K562 (cell line): Measurements from ENCODE around the gene GRK1. TPM values are rescaled to one million over a fixed set of nuclear protein-coding genes. Genes with fewer than 3 reads are reported as not detected.
A peak's percentile ranks its signal among the peaks of the same experiment; 100 is the strongest.

ENCODE experiments used
- ATAC-seq: fragments of 200-7000 bp; cut with Tn5 transposase; 3 replicates; pipeline ENCODE4 v1.9.1; 2020; ENCODE audit warnings: moderate library complexity
- BruUV-seq: library from RNA; stranded (reverse); fragments of 400-500 nt; replicated peaks from 2 replicates; lab custom pipeline; 2021; lab: Mats Ljungman, UMichigan
- CTCF ChIA-PET: fragments of 300-600 bp; formaldehyde crosslinking; extraction: SDS; loops from one replicate; lab custom pipeline; 2021; ENCODE audit warnings: low intra/inter-chr PET ratio; lab: Yijun Ruan, JAX
- POLR2A ChIA-PET: fragments of 300-600, 350-650 bp; sonication (Branson Sonifier 250); formaldehyde crosslinking; extraction: SDS; loops from one replicate; lab custom pipeline; 2021; ENCODE audit warnings: antibody characterized with exemption, inconsistent platforms; lab: Yijun Ruan, JAX
- DNase-seq, 4 experiments: peaks; one replicate each; pipeline versions ENCODE4 v3.0.0 to v3.0.0-alpha.2; 2011 to 2018; ENCODE audit warnings: low spot score in 3 of 4, mixed read lengths in 3 of 4; ENCODE audit errors: extremely low read depth in 1 of 4
- FAIRE-seq: peaks from 2 replicates; lab custom pipeline; 2011; peaks lifted over from hg19 to GRCh38; lab: Jason Lieb, UNC
- H2AFZ ChIP-seq: 2 replicates; pipeline ENCODE4 v1.6.0; 2011; ENCODE audit warnings: low read depth, low read length, control low read depth, inconsistent platforms
- H3K27ac ChIP-seq: fragments of 200-600 bp; 3 replicates; pipeline ENCODE4 v1.8.0; 2011; ENCODE audit warnings: low read depth, mild to moderate bottlenecking, control low read depth, inconsistent platforms, low read length, moderate library complexity, mixed read lengths; ENCODE audit errors: extremely low read depth
- H3K27me3 ChIP-seq, 2 experiments: fragments of 300-600 bp in 1 of 2; 2 replicates in 1 of 2; 3 replicates in 1 of 2; pipeline versions ENCODE4 v1.6.0 to v1.8.0; 2011; ENCODE audit warnings: inconsistent platforms in 2 of 2, low read length in 2 of 2, mild to moderate bottlenecking in 1 of 2, mixed read lengths in 1 of 2, moderate library complexity in 1 of 2; ENCODE audit not compliant: control insufficient read depth in 2 of 2, insufficient read depth in 2 of 2
- H3K36me3 ChIP-seq: fragments of 300-600 bp; 3 replicates; pipeline ENCODE4 v1.8.0; 2011; ENCODE audit warnings: mild to moderate bottlenecking, low read length, inconsistent platforms; ENCODE audit not compliant: control insufficient read depth, insufficient read depth
- H3K4me1 ChIP-seq, 2 experiments: fragments of 200-600 bp in 1 of 2; replicated peaks in 1 of 2; 2 replicates in 1 of 2; 3 replicates in 1 of 2; pipeline versions ENCODE4 v1.5.1 to v1.8.0; 2011; ENCODE audit warnings: inconsistent platforms in 2 of 2, low read length in 2 of 2, mild to moderate bottlenecking in 1 of 2, mixed read lengths in 1 of 2, moderate library complexity in 1 of 2; ENCODE audit not compliant: control insufficient read depth in 2 of 2, insufficient read depth in 2 of 2
- H3K4me2 ChIP-seq: 2 replicates; pipeline ENCODE4 v1.6.1; 2011; ENCODE audit warnings: low read length, control low read depth, inconsistent platforms, mixed read lengths; ENCODE audit not compliant: insufficient read depth
- H3K4me3 ChIP-seq: fragments of 200-600 bp; sonication (generic), shearing (Covaris generic); 2 replicates; pipeline ENCODE4 v1.5.1; 2016; ENCODE audit warnings: control low read depth, inconsistent platforms
- H3K79me2 ChIP-seq: fragments of 200-600 bp; 3 replicates; pipeline ENCODE4 v1.8.0; 2011; ENCODE audit warnings: low read length, inconsistent platforms; ENCODE audit not compliant: control insufficient read depth, insufficient read depth
- H3K9ac ChIP-seq, 2 experiments: 2 replicates each; pipeline versions ENCODE4 v1.6.0 to v1.6.1; 2011; ENCODE audit warnings: low read depth in 2 of 2, low read length in 2 of 2, control low read depth in 1 of 2, inconsistent platforms in 1 of 2, mild to moderate bottlenecking in 1 of 2, mixed read lengths in 1 of 2; ENCODE audit not compliant: insufficient read depth in 1 of 2
- H3K9me1 ChIP-seq: one replicate; pipeline ENCODE4 v1.6.0; 2011; ENCODE audit warnings: inconsistent platforms, mild to moderate bottlenecking, low read length, moderate library complexity; ENCODE audit not compliant: control insufficient read depth, insufficient read depth
- H3K9me3 ChIP-seq: replicated peaks from 2 replicates; pipeline ENCODE4 v1.5.1; 2011; ENCODE audit warnings: low read depth, low read length, inconsistent platforms; ENCODE audit not compliant: control insufficient read depth, insufficient read depth
- H4K20me1 ChIP-seq: replicated peaks from 2 replicates; pipeline ENCODE4 v1.6.1; 2011; ENCODE audit warnings: low read length, inconsistent platforms, mixed read lengths; ENCODE audit not compliant: control insufficient read depth, insufficient read depth
- CHD4 ChIP-seq: fragments of 200-600 bp; sonication (generic); IDR thresholded peaks from 3 replicates; pipeline ENCODE4 v1.6.1; 2012; ENCODE audit warnings: low read depth, mild to moderate bottlenecking, mixed read lengths, low read length, inconsistent platforms; ENCODE audit not compliant: insufficient read depth, insufficient replicate concordance, poor library complexity, severe bottlenecking
- E2F1 ChIP-seq: sonication (generic); formaldehyde crosslinking; IDR thresholded peaks from 2 replicates; pipeline ENCODE4 v1.8.1; 2023; ENCODE audit warnings: mild to moderate bottlenecking, missing genetic modification reagents, moderate library complexity
- IRF2 ChIP-seq: sonication (generic); formaldehyde crosslinking; IDR thresholded peaks from 2 replicates; pipeline ENCODE4 v1.8.1; 2022; ENCODE audit warnings: mild to moderate bottlenecking, missing genetic modification reagents
- SIRT6 ChIP-seq: IDR thresholded peaks from one replicate; pipeline ENCODE4 v1.6.1; 2012; ENCODE audit warnings: low read depth, mild to moderate bottlenecking, control low read depth, inconsistent platforms, low read length, moderate library complexity
- ZNF253 ChIP-seq: fragments of 250-450 bp; sonication (Bioruptor Pico); conservative IDR thresholded peaks from 2 replicates; pipeline ENCODE4 v1.6.1; 2021; ENCODE audit warnings: mild to moderate bottlenecking
- ZNF512 ChIP-seq: IDR thresholded peaks from 2 replicates; pipeline ENCODE4 v1.6.1; 2016; ENCODE audit warnings: missing genetic modification characterization, missing compliant biosample characterization
- WGBS: fragments of 100-300 bp; shearing (Covaris generic); methylation state at CpG from one replicate; pipeline ENCODE4 v1.1.6; 2016; ENCODE audit warnings: low coverage, mixed read lengths; ENCODE audit not compliant: insufficient coverage; ENCODE audit errors: missing lambda C conversion rate; 5-methylcytosine and 5-hydroxymethylcytosine counted together
- in situ Hi-C: fragments of 300-500 bp; cut with MboI; formaldehyde crosslinking; loops from 4 replicates; pipeline ENCODE4 v1.15.0; 2018; ENCODE audit warnings: inconsistent platforms, mixed read lengths
- intact Hi-C: fragments of 100-400 bp; cut with micrococcal nuclease; formaldehyde crosslinking; loops from 2 replicates; pipeline ENCODE4 v1.14.2; 2022
- polyA plus RNA-seq, 8 experiments: library from polyadenylated mRNA; depleted of rRNA in 4 of 8; stranded (reverse) in 5 of 8; unstranded in 3 of 8; fragments of >200 nt; fragmentation: Nextera tagmentation in 2 of 8; fragmentation: Illumina TruSeq in 1 of 8; extraction: Ambion mirVana in 2 of 8; extraction: Trizol in 1 of 8; gene quantifications; 2 replicates each; pipeline versions ENCODE4 v1.2.1 to v1.2.3, GENCODE V29; 2011 to 2014; ENCODE audit warnings: inconsistent platforms in 1 of 8, missing spikeins in 1 of 8
- total RNA-seq, 7 experiments: library from RNA; depleted of rRNA in 6 of 7; stranded (reverse); fragments of >200 nt in 6 of 7; fragmentation: Illumina TruSeq in 2 of 7; extraction: Trizol in 2 of 7; gene quantifications; 2 replicates each; pipeline versions ENCODE4 v1.2.1 to v1.2.3, GENCODE V29; 2011 to 2021; ENCODE audit warnings: low replicate concordance in 1 of 7

Gene GRK1
- total and polyA plus RNA-seq, 9 of the 15 experiments (the other 6 are each of a cell fraction or from before 2014, with no cell fraction given) = 0.09 TPM; not detected in 8

DNA sequence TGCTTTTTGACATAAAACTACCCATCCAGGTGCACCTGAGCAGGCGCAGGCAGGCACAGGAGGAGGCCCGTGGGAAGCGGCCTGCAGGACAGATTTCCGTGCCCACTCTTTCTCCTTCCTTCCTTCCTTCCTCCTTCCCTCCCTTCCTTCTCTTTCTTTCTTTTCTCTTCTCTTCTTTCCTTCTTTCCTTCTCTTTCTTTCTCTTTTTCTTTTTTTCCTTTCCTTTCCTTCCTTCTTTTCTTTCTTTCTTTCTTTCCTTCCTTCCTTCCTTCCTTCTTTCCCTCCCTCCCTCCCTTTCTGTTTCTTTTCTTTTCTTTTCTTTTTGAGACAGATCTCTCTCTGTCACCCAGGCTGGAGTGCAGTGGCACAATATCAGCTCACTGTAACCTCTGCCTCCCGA is 70.8 kb downstream of the GRK1 start:
- H3K27me3 ChIP-seq = peaks cover 20 to 65% of the 10 kb centered on the region in 2 experiments; a peak in 4 of 5 replicates
- H3K36me3 ChIP-seq = no peaks in the 10 kb centered on the region
- H2AFZ ChIP-seq = no peak overlapping the region
- no peak overlapping the region for H3K4me2 ChIP-seq
- no peaks in the 10 kb centered on the region for H3K9me1 ChIP-seq
- ATAC-seq (no peak), DNase-seq (no peak), FAIRE-seq (no peak)
- in situ Hi-C loops = loop anchor here (10.0 kb wide), 1 partner anchor 187 kb away; no protein-coding TSS in a partner anchor
- no TSS peak for BruUV-seq
- intact Hi-C loops = no loop called here
- ChIA-PET CTCF (no interaction called here), POLR2A (interaction anchor here (0.6 kb wide), 2 partner anchors 66 to 268 kb away, joined by 3 read pairs; no protein-coding TSS in a partner anchor)
- no peaks in the 10 kb centered on the region for H3K9me3 ChIP-seq
- peaks cover 0 to 12% of the 10 kb centered on the region in 2 experiments; a peak in 1 of 5 replicates for H3K4me1 ChIP-seq
- no peaks in the 10 kb centered on the region for H4K20me1 ChIP-seq
- H3K9ac ChIP-seq = no peak overlapping the region
- 0% methylated on average over 5 of the region's 5 CpGs for whole genome bisulfite sequencing
- no peaks in the 10 kb centered on the region for H3K79me2 ChIP-seq
- no peak overlapping the region for H3K27ac ChIP-seq
- TF ChIP-seq SIRT6 (no peak), ZNF512 (tag) (peak; percentile 86), CHD4 (no peak), IRF2 (CRISPR knock-in tag) (no peak), ZNF253 (CRISPR knock-in tag) (no peak), E2F1 (no peak)
- H3K4me3 ChIP-seq = no peak overlapping the region
